Activated CD8-positive, alpha-beta memory T cell treated with anti-CD3 and anti-CD28 coated beads for 36 hours (primary cell): Measurements from ENCODE around the gene MAST4. TPM values are rescaled to one million over a fixed set of nuclear protein-coding genes. Genes with fewer than 3 reads are reported as not detected.

ENCODE experiments used
- CTCF ChIA-PET: fragments of 350-600 bp; sonication (Branson Sonifier 250); formaldehyde crosslinking; loops from one replicate; lab custom pipeline; 2021; ENCODE audit warnings: antibody characterized with exemption; lab: Charles Lee
- POLR2A ChIA-PET: fragments of 350-600 bp; sonication (Branson Sonifier 250); formaldehyde crosslinking; loops from one replicate; lab custom pipeline; 2021; ENCODE audit warnings: antibody characterized with exemption; lab: Charles Lee
- total RNA-seq, 2 experiments: library from RNA; stranded (reverse); gene quantifications; one replicate each; pipeline ENCODE4 v1.2.3, GENCODE V29; 2021

Gene MAST4
- total RNA-seq, 2 experiments from 2014 or later = 11.4 to 11.6 TPM

- ChIA-PET POLR2A (no interaction called here), CTCF (interaction anchor here (1.3 to 10.3 kb wide), 2 partner anchors 38 to 48 kb away, joined by 3 to 117 read pairs; no protein-coding TSS in a partner anchor)
These were observed 606.6 kb downstream of the MAST4 start for GRCh38 chr5:67202828-67203227.

DNA sequence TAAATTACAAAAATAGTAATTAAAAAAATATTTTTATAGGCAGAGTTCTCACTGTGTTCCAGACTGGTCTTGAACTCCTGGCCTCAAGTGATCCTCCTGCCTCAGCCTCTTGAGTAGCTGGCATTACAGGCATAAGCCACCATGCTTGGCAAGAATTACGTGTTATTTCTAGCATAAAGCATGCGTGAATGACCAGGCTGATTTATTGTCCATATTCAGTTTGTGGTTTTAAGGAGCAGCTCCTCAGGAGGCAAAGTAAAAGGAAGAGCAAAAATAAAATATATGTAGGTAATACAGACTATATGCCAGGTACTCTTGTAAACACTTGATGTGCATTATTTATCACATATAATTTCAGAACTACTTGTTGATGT lies 607.5 kb downstream of the MAST4 start:
- ChIA-PET POLR2A (interaction anchor here (0.7 kb wide), 2 partner anchors 72 to 1049 kb away, joined by 5 to 7 read pairs; no protein-coding TSS in a partner anchor), CTCF (interaction anchor here (1.3 to 10.3 kb wide), 2 partner anchors 39 to 48 kb away, joined by 3 to 117 read pairs; no protein-coding TSS in a partner anchor)

GRCh38 chr5:67204821-67205220 lies 608.6 kb downstream of the MAST4 start:
- POLR2A ChIA-PET = interaction anchor here (0.6 kb wide), 2 partner anchors 38 to 139 kb away, joined by 3 read pairs; no protein-coding TSS in a partner anchor
- CTCF ChIA-PET = interaction anchor here (1.1 to 10.3 kb wide), 2 partner anchors 40 to 374 kb away, joined by 4 to 117 read pairs; no protein-coding TSS in a partner anchor

DNA sequence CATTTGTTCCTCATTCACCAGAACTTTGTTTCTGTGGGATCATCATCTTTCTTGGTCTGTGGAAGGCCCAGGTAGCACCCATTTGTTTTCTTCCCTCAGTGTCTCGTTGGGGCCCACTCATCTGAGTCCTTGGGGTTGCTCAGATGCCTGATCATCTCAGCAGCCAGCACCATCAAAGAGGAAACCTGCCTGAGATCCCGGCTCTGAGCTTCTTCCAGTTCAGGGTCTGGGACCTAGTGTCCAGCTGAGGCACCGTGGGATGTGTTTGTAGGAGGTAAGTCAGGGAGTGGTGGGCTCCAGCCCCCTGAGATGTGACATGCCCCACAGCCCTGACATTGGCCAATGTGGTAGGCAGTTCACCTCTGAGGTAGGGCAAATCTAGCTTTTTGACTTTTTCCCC lies 609.8 kb downstream of the MAST4 start:
- ChIA-PET CTCF (interaction anchor here (0.6 to 10.3 kb wide), 4 partner anchors 15 to 376 kb away, joined by 3 to 117 read pairs (median 4); no protein-coding TSS in a partner anchor), POLR2A (interaction anchor here (2.0 kb wide), 1 partner anchor 39 kb away, joined by 17 read pairs; no protein-coding TSS in a partner anchor)

DNA sequence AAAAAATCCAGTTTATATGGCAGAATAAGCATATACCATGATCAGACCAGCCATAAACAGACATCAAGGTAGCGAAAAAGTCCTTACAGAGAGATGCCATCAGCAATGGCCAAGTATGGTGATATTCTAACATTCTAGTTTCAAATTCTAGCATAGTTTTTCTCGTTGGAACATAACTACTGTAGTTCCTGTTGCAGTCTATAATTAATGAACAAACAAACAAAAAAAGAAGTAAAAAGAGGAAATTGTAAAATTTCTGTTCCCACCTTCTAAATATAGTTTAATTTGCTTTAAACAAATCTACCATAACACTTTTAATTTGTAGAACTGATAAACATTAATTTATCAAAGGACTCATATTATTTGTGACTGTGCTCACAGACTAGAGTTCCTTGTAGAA lies 610.3 kb downstream of the MAST4 start:
- CTCF ChIA-PET = interaction anchor here (0.6 to 10.3 kb wide), 5 partner anchors 15 to 1061 kb away, joined by 3 to 117 read pairs (median 3); no protein-coding TSS in a partner anchor
- POLR2A ChIA-PET = interaction anchor here (0.5 to 2.0 kb wide), 5 partner anchors 9 to 46 kb away, joined by 3 to 17 read pairs (median 4); partner anchors contain the start of gene CD180

DNA sequence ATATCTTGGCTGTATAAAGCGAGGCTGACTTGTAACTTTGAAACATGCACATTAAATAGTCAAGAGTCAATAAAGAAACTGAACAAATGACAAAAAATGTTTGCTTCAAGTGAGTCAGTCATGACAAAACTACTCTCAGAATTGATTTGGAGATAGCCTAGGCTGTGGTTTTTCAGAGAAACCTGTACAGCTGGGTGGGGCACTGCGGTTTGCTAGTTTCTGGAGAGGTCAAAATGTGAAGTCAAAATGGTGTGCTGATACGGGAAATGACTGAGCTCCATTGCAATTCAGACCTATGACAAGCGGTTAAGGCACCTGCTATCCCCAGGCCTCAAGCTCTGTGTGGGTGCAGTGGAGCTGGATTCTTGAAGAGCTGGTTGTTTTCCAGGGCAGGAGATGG lies 610.7 kb downstream of the MAST4 start:
- ChIA-PET POLR2A (interaction anchor here (1.0 to 2.0 kb wide), 4 partner anchors 10 to 46 kb away, joined by 4 to 17 read pairs (median 4); partner anchors contain the start of gene CD180), CTCF (interaction anchor here (1.0 to 10.3 kb wide), 4 partner anchors 42 to 1061 kb away, joined by 3 to 117 read pairs (median 6); no protein-coding TSS in a partner anchor)

DNA sequence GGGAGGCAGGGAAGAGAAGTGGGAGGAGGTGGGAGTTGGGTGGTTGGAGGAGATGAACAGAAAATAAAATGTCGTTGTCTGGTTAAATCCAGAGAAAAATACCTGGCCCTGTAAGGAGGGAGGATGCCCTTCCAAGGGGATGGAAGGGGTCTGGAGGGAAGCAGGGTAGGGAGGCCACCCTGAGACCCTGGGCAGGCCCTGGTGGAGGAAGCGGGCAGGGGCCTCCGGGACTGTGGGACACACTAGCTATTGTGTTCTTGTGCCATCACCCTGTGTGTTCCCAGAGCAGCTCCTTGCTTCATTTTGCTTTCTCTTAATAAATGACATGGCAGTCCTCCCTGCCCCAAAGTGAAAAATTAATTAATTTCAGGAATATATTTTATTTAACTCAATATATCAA lies 612.2 kb downstream of the MAST4 start:
- POLR2A ChIA-PET = interaction anchor here (1.9 kb wide), 1 partner anchor 48 kb away, joined by 4 read pairs; no protein-coding TSS in a partner anchor
- CTCF ChIA-PET = interaction anchor here (0.6 to 10.3 kb wide), 7 partner anchors 12 to 57 kb away, joined by 3 to 117 read pairs (median 4); no protein-coding TSS in a partner anchor

DNA sequence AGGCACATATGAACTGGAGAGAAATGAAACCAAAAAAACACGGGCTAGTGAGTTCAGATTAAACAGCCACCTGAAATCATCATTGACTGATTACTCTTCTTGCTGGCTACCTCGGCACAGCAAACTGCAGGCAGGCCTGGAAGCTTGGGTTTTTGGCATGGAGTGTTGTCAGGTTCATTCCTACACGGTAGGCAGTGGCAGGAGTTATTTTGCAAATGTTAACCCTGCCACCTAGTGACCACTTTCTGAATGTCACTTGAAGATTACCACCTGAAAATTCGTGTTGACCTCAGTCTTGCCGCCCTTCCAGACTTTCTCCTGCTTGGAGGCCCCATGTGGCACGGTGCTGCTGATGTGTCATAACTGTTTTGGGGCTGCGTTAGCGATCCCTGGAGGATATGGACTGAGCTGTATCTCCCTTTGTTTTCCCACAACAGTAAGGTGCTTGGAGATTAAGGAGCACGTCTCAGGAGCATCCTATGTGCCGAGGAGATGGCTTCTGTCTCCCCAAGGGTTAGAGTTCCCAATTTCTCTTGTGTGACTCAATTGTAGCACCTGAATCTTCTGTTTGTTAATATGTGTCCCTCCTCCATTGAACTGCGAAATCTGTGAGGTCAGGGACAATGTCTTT lies 613.1 kb downstream of the MAST4 start:
- CTCF ChIA-PET = interaction anchor here (0.6 to 10.3 kb wide), 7 partner anchors 11 to 58 kb away, joined by 3 to 117 read pairs (median 4); no protein-coding TSS in a partner anchor
- POLR2A ChIA-PET = no interaction called here

DNA sequence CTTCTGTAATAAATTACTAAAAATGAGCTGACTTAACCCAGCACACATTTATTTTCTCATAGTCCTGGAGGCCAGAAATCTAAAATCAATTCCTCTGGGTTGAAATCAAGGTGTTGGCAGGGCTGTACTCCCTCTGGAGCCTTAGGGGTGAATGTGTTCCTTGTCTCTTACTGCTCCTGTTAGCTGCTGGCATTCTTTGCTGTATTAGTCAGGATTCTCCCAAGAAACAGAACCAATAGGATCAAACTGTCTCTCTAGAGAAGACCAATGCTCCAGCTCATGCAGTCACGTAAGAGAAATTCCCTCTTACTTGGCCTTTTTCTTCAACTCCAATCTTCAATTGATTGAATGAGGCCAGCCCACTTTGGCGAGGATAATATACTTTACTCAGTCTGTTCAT lies 615.7 kb downstream of the MAST4 start:
- POLR2A ChIA-PET = no interaction called here
- CTCF ChIA-PET = interaction anchor here (1.3 kb wide), 1 partner anchor 45 kb away, joined by 4 read pairs; no protein-coding TSS in a partner anchor

- CTCF ChIA-PET = interaction anchor here (1.4 kb wide), 1 partner anchor 48 kb away, joined by 4 read pairs; no protein-coding TSS in a partner anchor
- POLR2A ChIA-PET = no interaction called here
These were observed 617.8 kb downstream of the MAST4 start for GRCh38 chr5:67214036-67214435.

DNA sequence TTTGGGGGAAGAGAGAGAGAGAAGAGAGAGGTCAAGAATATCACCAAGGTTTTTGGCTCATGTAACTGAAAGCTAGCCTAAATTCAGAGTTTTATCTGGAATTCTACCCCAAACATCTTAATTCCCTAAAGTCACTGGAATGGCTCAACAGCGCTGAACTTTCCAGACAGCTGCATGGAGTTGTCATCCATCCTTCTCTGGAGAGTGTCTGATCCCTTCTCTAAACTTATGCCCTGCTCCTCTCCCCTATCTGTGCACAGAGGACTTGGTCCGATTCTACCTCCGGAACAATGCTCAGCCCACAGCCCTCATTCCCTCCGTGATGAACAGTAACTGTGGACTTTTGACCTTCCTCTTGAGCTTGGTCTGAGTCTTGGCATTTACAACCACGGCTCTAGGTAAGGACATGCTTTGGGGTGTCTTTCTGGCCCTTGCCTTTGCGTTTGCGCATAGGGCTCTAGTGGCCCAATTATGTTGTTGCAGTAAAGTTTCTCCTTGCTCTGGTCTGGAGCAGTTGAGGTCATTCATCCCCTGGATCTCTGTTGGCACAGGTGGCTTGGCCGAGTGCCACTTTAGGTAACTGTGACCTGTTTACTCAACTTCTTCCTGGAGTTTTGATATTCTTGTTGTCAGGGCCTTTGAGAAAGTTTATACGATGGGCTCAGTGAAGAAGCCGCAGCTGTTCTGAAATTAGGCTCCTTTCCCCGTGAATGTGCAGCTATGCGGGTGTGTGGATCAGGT lies 618.7 kb downstream of the MAST4 start:
- CTCF ChIA-PET = interaction anchor here (1.1 to 1.4 kb wide), 2 partner anchors 49 to 227 kb away, joined by 3 to 4 read pairs (median 3); no protein-coding TSS in a partner anchor
- POLR2A ChIA-PET = no interaction called here

DNA sequence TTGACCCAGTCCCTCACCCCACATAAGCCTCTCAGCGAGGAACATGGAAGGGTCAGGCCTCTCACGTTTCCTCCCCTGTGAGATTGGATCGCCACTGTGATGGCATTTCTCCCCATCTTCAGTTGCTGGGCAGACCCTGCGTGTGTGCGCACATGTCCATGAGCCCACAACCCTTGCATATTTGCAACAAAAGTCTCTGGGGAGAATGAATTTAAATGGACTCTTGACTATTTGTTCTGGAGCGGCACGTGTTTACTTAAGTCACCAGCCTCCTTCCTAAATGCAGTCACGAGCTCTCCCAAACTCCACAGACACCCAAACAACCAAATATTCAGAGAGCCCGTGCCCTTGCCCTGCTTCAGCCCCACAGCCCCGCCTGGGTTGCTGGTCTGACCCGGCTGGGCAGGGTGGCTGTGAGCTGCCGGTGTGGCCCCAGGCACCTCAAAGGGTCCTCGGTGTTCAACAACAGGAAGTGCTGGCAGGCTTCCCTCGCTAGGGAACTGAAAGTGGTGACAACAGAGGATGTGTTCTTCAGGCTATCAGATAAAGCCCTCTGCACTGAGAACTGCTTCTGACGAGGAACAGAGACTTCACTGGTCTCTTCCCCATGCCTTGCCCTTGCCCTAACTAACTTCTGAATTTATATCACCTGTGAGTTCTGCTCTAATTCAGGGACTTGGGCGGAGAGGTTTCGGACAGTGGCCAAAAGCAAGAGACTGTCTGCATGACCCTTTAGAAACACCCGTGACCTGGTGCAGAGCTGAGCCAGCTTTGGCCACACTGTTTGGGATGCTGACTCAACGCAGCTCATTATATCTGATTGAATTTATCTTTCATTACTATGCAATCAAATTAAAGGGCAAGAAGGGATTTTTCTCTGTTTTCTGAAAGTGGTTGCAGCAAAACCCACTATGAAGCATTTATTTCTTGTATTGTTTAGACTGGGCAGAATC lies 619.6 kb downstream of the MAST4 start:
- ChIA-PET CTCF (interaction anchor here (1.1 to 1.4 kb wide), 2 partner anchors 50 to 228 kb away, joined by 3 read pairs; no protein-coding TSS in a partner anchor), POLR2A (no interaction called here)

- ChIA-PET POLR2A (no interaction called here), CTCF (interaction anchor here (1.4 kb wide), 1 partner anchor 50 kb away, joined by 3 read pairs; no protein-coding TSS in a partner anchor)
These were observed 620.4 kb downstream of the MAST4 start for GRCh38 chr5:67216564-67216963.
